Upper lobe of right lung (tissue), 1 donor: ENCODE measurements around the gene ARRDC3. TPM values are rescaled to one million over a fixed set of nuclear protein-coding genes. Genes with fewer than 3 reads are reported as not detected.
"Not testable (repeated sequence)": the region's sequence is repeated elsewhere in the genome, so short reads cannot be mapped to it uniquely, and the experiment has no call there.

Experiments
- ATAC-seq: fragments of 200-7000 bp; cut with Tn5 transposase; one replicate; pipeline ENCODE4 v1.9.1; 2020; ENCODE audit warnings: mild to moderate bottlenecking, moderate library complexity
- DNase-seq: peaks from one replicate; pipeline ENCODE4 v3.0.0-alpha.2; 2020
- H3K27ac ChIP-seq: fragments of 200-600 bp; one replicate; pipeline ENCODE4 v1.8.0; 2022
- H3K27me3 ChIP-seq: fragments of 200-600 bp; one replicate; pipeline ENCODE4 v1.8.0; 2022; ENCODE audit warnings: mild to moderate bottlenecking
- H3K36me3 ChIP-seq: fragments of 200-600 bp; one replicate; pipeline ENCODE4 v1.8.0; 2022
- H3K4me1 ChIP-seq: fragments of 200-600 bp; one replicate; pipeline ENCODE4 v1.8.0; 2022
- H3K4me3 ChIP-seq: fragments of 200-600 bp; one replicate; pipeline ENCODE4 v1.8.0; 2022; ENCODE audit warnings: mild to moderate bottlenecking
- H3K9me3 ChIP-seq: fragments of 200-600 bp; one replicate; pipeline ENCODE4 v1.8.0; 2022
- intact Hi-C: fragments of 100-400 bp; cut with DNase I; formaldehyde crosslinking; loops from one replicate; pipeline ENCODE4 v1.11.0; 2022
- total RNA-seq: library from RNA; stranded (reverse); fragmentation: NEBNext Ultra II Directional; extraction: Animal tissue kit (Norgen Biotek cat#: 25700); gene quantifications from one replicate; pipeline ENCODE4 v1.2.1, GENCODE V29; 2021
- TF ChIP-seq, protein P1 (sequence below): fragments of 200-600 bp; IDR thresholded peaks from one replicate; pipeline ENCODE4 v1.8.0; 2022; ENCODE audit warnings: antibody characterized with exemption
- donor health status: DM: no; HTN: yes; CAD: no; lungs with severe emphysema.

The ARRDC3 gene
- total RNA-seq, 1 donor from 2014 or later, result 103 TPM

DNA sequence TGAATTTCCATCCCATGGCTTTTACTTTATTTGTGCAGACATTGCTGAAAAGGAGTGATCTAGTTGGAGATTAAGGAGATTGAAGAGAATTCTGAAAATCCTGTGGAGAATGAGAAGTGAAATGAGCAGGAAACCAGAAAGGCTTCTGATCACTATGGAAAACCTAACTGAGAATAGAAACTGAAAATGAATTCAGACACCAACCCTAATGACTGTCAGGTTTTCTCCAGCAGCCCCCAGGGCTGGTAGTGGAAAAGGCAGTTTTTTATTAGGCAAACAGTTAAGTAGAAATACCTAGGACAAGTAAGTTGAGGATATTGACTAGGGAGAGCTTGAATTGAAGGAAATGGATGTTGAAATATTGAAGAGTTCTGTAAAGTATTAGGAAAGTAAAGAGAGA lies 14.7 kb upstream of the ARRDC3 start:
- intact Hi-C loops, result no loop called here
- Histone ChIP-seq H3K27me3 (no peaks in the 10 kb centered on the region), H3K36me3 (no peaks in the 10 kb centered on the region), H3K27ac (no peak overlapping the region), H3K4me3 (no peak overlapping the region), H3K9me3 (no peaks in the 10 kb centered on the region), H3K4me1 (no peaks in the 10 kb centered on the region)
- TF ChIP-seq, protein P1, sequence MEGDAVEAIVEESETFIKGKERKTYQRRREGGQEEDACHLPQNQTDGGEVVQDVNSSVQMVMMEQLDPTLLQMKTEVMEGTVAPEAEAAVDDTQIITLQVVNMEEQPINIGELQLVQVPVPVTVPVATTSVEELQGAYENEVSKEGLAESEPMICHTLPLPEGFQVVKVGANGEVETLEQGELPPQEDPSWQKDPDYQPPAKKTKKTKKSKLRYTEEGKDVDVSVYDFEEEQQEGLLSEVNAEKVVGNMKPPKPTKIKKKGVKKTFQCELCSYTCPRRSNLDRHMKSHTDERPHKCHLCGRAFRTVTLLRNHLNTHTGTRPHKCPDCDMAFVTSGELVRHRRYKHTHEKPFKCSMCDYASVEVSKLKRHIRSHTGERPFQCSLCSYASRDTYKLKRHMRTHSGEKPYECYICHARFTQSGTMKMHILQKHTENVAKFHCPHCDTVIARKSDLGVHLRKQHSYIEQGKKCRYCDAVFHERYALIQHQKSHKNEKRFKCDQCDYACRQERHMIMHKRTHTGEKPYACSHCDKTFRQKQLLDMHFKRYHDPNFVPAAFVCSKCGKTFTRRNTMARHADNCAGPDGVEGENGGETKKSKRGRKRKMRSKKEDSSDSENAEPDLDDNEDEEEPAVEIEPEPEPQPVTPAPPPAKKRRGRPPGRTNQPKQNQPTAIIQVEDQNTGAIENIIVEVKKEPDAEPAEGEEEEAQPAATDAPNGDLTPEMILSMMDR, result no peak
- DNase-seq, result no peak
- no peak for ATAC-seq

DNA sequence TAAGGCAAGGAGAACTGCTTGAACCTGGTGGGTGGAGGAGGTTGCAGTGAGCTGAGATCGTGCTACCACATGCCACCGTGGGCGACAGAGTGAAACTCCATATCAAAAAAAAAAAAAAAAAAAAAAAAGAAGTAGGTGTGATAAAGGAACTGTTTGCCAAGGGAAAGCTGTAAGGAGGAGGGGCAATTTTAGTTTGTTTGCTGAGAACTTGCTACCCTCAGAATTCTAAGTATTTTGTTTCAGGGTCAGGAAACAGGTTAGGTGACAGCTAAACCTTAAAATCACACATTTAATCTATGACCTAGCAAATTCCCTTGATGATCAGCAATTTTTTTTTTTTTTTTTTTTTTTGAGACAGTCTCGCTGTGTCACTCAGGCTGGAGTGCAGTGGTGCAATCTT lies 7.2 kb upstream of the ARRDC3 start:
- Histone ChIP-seq H3K4me3 (no peak overlapping the region), H3K36me3 (no peaks in the 10 kb centered on the region), H3K4me1 (no peaks in the 10 kb centered on the region), H3K9me3 (no peaks in the 10 kb centered on the region), H3K27ac (no peak overlapping the region), H3K27me3 (no peaks in the 10 kb centered on the region)
- ATAC-seq (peak; percentile 62), DNase-seq (no peak)
- intact Hi-C loops, result no loop called here
- TF ChIP-seq, protein P1, result no peak

DNA sequence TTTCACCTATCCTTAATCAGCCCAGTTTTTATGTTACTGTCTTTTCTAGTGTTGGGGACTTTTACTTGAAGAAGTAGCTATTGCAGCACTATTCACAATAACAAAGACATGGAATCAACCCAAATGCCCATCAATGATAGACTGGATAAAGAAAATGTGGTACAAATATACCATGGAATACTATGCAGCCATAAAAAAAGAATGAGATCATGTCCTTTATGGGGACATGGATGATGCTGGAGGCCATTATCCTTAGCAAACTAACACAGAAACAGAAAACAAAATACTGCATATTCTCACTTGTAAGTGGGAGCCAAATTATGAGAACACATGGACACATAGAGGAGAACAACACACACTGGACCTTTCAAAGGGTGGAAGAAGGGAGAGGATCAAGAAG lies 6.4 kb upstream of the ARRDC3 start:
- ATAC-seq, H3K4me3 ChIP-seq, H3K36me3 ChIP-seq, H3K9me3 ChIP-seq, H3K27me3 ChIP-seq, H3K4me1 ChIP-seq, DNase-seq, H3K27ac ChIP-seq: not testable (repeated sequence)
- intact Hi-C loops, result loop anchor here (10.0 kb wide), 1 partner anchor 285 kb away; no protein-coding TSS in a partner anchor

DNA sequence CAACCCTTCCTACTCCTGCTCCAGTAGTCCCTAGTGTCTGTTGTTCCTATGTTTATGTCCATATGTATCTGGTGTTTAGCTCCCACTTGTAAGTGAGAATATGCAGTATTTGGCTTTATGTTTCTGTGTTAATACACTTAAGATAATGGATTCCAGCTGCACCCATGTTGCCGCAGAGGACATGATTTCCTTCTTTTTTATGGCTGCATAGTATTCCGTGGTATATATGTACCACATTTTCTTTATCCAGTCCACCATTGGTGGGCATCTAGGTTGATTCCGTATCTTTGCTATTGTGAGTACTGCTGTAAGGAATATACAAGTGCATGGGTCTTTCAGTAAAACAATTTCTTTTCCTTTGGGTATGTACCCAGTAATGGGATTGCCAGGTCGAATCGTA lies 5.2 kb upstream of the ARRDC3 start:
- intact Hi-C loops, result loop anchor here (10.0 kb wide), 1 partner anchor 284 kb away; no protein-coding TSS in a partner anchor
- Histone ChIP-seq H3K4me1 (peaks cover 12% of the 10 kb centered on the region), H3K27ac (no peak overlapping the region), H3K36me3 (no peaks in the 10 kb centered on the region), H3K4me3 (no peak overlapping the region), H3K27me3 (no peaks in the 10 kb centered on the region), H3K9me3 (no peaks in the 10 kb centered on the region)
- TF ChIP-seq, protein P1, result no peak
- no peak for DNase-seq
- ATAC-seq, result no peak

DNA sequence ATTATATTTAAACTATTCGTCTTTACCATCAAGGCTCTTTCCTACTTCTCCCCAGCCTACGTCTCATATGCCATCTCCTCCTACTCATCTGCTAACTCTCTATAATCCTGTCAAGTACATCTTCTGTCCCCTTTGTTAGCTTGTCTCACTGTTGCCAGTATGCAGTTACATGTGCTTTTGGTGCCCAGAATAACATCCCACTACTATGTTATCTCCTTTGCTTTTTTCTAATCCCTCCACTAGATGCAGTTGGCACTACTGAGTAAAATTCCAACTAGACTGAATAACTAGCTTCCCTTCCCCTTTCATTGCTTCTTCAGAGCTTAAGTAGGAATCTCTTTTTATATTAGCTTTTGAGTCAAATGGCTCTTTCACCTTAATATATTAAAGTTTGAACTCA lies 3.0 kb upstream of the ARRDC3 start:
- no peaks in the 10 kb centered on the region for H3K36me3 ChIP-seq
- H3K4me3 ChIP-seq, result no peak overlapping the region
- intact Hi-C loops, result loop anchor here (10.0 kb wide), 1 partner anchor 281 kb away; no protein-coding TSS in a partner anchor
- DNase-seq (no peak), ATAC-seq (no peak)
- H3K27ac ChIP-seq, result no peak overlapping the region
- TF ChIP-seq, protein P1, result no peak
- H3K27me3 ChIP-seq, result no peaks in the 10 kb centered on the region
- H3K4me1 ChIP-seq, result peaks cover 12% of the 10 kb centered on the region
- H3K9me3 ChIP-seq, result no peaks in the 10 kb centered on the region

DNA sequence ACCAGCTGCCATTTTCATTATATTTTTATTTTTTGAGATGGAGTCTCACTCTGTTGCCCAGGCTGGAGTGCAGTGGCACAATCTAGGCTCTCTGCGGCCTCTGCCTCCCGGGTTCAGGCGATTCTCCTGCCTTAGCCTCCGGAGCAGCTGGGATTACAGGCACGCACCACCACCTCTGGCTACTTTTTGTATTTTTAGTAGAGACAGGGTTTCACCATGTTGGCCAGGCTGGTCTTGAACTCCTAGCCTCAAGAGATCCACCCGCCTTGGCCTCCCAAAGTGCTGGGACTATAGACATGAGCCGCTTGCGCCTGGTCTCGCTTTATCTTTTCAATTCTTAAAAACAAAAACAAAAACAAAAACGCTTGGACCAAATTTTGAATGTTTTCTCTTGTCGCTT lies 2.5 kb upstream of the ARRDC3 start:
- intact Hi-C loops, result loop anchor here (10.0 kb wide), 1 partner anchor 281 kb away; no protein-coding TSS in a partner anchor

More for the DNA sequence above, 2.5 kb upstream of the ARRDC3 start:
- not testable (repeated sequence) for H3K9me3 ChIP-seq, ATAC-seq, H3K4me3 ChIP-seq, H3K36me3 ChIP-seq, DNase-seq, H3K27ac ChIP-seq, H3K27me3 ChIP-seq
- peaks cover 12% of the 10 kb centered on the region for H3K4me1 ChIP-seq
